HCT116 (cell line): ENCODE data around the gene TIAM1. TPM values are rescaled to one million over a fixed set of nuclear protein-coding genes. Genes with fewer than 3 reads are reported as not detected.

Experiments
- ATAC-seq: fragments of 200-7000 bp; cut with Tn5 transposase; 2 replicates; pipeline ENCODE4 v1.9.1; 2020; ENCODE audit warnings: mild to moderate bottlenecking, moderate library complexity
- BruUV-seq: library from RNA; stranded (reverse); fragments of 400-500 nt; replicated peaks from 2 replicates; lab custom pipeline; 2021; lab: Mats Ljungman, UMichigan
- CTCF ChIA-PET: fragments of 300-600 bp; sonication (Branson Sonifier 250); formaldehyde crosslinking; loops from one replicate; lab custom pipeline; 2021; ENCODE audit warnings: antibody characterized with exemption; lab: Charles Lee
- POLR2A ChIA-PET: fragments of 300-600, 350-600 bp; sonication (Branson Sonifier 250); formaldehyde crosslinking; loops from one replicate; lab custom pipeline; 2021; ENCODE audit warnings: antibody characterized with exemption; lab: Charles Lee
- RAD21 ChIA-PET, 2 experiments: fragments of 300-600 bp; sonication (Branson Sonifier 250); formaldehyde crosslinking; loops; one replicate each; lab custom pipeline; 2023; ENCODE audit warnings: low total read pairs in 2 of 2; ENCODE audit not compliant: uncharacterized antibody in 2 of 2, unreplicated experiment in 2 of 2, low non-redundant PET in 1 of 2; lab: Charles Lee
- DNase-seq: peaks from one replicate; pipeline ENCODE4 v3.0.0-alpha.2; 2010; ENCODE audit warnings: low read depth, low spot score
- H2AFZ ChIP-seq: fragments of 200-600 bp; shearing (Covaris generic), sonication (generic); 2 replicates; pipeline ENCODE4 v1.6.1; 2017; ENCODE audit warnings: low read depth, mixed run types, mixed read lengths, antibody characterized with exemption, low read length; ENCODE audit not compliant: poor library complexity, severe bottlenecking
- H3K27ac ChIP-seq: 2 replicates; pipeline ENCODE4 v1.5.1; 2012; ENCODE audit warnings: low read depth, low read length
- H3K27me3 ChIP-seq: fragments of 200-600 bp; sonication (generic); 2 replicates; pipeline ENCODE4 v1.6.1; 2016; ENCODE audit warnings: mixed run types, low read length, mixed read lengths; ENCODE audit not compliant: insufficient read depth
- H3K36me3 ChIP-seq, 2 experiments: fragments of 200-500 bp in 1 of 2; fragments of 200-600 bp in 1 of 2; sonication (Bioruptor generic) in 1 of 2; sonication (generic) in 1 of 2; 2 replicates each; pipeline versions ENCODE4 v1.5.1 to v1.6.1; 2014 to 2016; ENCODE audit warnings: low read length in 2 of 2, inconsistent platforms in 1 of 2, mixed read lengths in 1 of 2, mixed run types in 1 of 2; ENCODE audit not compliant: insufficient read depth in 2 of 2, control insufficient read depth in 1 of 2
- H3K4me1 ChIP-seq, 2 experiments: fragments of 200-600 bp in 1 of 2; sonication (generic) in 1 of 2; 2 replicates each; pipeline versions ENCODE4 v1.5.1 to v1.6.1; 2012 to 2017; ENCODE audit warnings: low read length in 2 of 2, inconsistent platforms in 1 of 2, mild to moderate bottlenecking in 1 of 2, mixed read lengths in 1 of 2, mixed run types in 1 of 2, moderate library complexity in 1 of 2; ENCODE audit not compliant: insufficient read depth in 2 of 2, control insufficient read depth in 1 of 2
- H3K4me2 ChIP-seq: fragments of 200-600 bp; sonication (generic); 2 replicates; pipeline ENCODE4 v1.6.1; 2017; ENCODE audit warnings: mixed run types, low read length, mixed read lengths
- H3K4me3 ChIP-seq, 2 experiments: fragments of 200-600 bp in 1 of 2; sonication (generic) in 1 of 2; replicated peaks in 1 of 2; 2 replicates each; pipeline ENCODE4 v1.5.1; 2011 to 2016; ENCODE audit warnings: low read length in 2 of 2, control low read depth in 1 of 2, low read depth in 1 of 2, mild to moderate bottlenecking in 1 of 2, mixed read lengths in 1 of 2, mixed run types in 1 of 2
- H3K79me2 ChIP-seq: fragments of 200-600 bp; sonication (generic); 2 replicates; pipeline ENCODE4 v1.6.1; 2017; ENCODE audit warnings: mild to moderate bottlenecking, mixed run types, low read length, moderate library complexity, mixed read lengths; ENCODE audit not compliant: insufficient read depth
- H3K9ac ChIP-seq: fragments of 200-600 bp; sonication (generic); 2 replicates; pipeline ENCODE4 v1.6.1; 2016; ENCODE audit warnings: low read length, mixed read lengths
- H3K9me2 ChIP-seq: fragments of 200-600 bp; sonication (generic), shearing (Covaris generic); 2 replicates; pipeline ENCODE4 v1.6.1; 2017; ENCODE audit warnings: mixed run types, mild to moderate bottlenecking, moderate library complexity; ENCODE audit not compliant: insufficient read depth
- H3K9me3 ChIP-seq, 2 experiments: fragments of 200-500 bp in 1 of 2; fragments of 200-600 bp in 1 of 2; sonication (Bioruptor generic) in 1 of 2; sonication (generic) in 1 of 2; 2 replicates each; pipeline ENCODE4 v1.6.1; 2014 to 2017; ENCODE audit warnings: low read length in 2 of 2, mixed read lengths in 2 of 2, inconsistent platforms in 1 of 2, low read depth in 1 of 2, mild to moderate bottlenecking in 1 of 2, mixed run types in 1 of 2, moderate library complexity in 1 of 2; ENCODE audit not compliant: control insufficient read depth in 1 of 2, insufficient read depth in 1 of 2
- H4K20me1 ChIP-seq: fragments of 200-600 bp; sonication (generic), shearing (Covaris generic); 2 replicates; pipeline ENCODE4 v1.6.1; 2017; ENCODE audit warnings: mixed run types, mild to moderate bottlenecking, moderate library complexity; ENCODE audit not compliant: insufficient read depth
- CBX3 ChIP-seq: IDR thresholded peaks from 2 replicates; pipeline ENCODE4 v1.6.1; 2012; ENCODE audit warnings: low read depth
- CEBPB ChIP-seq: IDR thresholded peaks from 2 replicates; pipeline ENCODE4 v1.6.1; 2012; ENCODE audit warnings: low read depth
- CTCF ChIP-seq, 3 experiments: fragments of 200-600 bp in 1 of 3; sonication (generic) in 1 of 3; IDR thresholded peaks in 2 of 3; conservative IDR thresholded peaks in 1 of 3; 2 replicates each; pipeline ENCODE4 v1.5.1; 2012 to 2017; ENCODE audit warnings: low read depth in 2 of 3, low read length in 2 of 3, antibody characterized with exemption in 1 of 3, borderline replicate concordance in 1 of 3, control low read depth in 1 of 3, mild to moderate bottlenecking in 1 of 3, mixed read lengths in 1 of 3, mixed run types in 1 of 3, moderate library complexity in 1 of 3; ENCODE audit not compliant: insufficient read depth in 1 of 3
- EGR1 ChIP-seq: IDR thresholded peaks from 2 replicates; pipeline ENCODE4 v1.6.1; 2012; ENCODE audit warnings: low read depth
- EZH2 ChIP-seq: fragments of 200-600 bp; sonication (generic); IDR thresholded peaks from 2 replicates; pipeline ENCODE4 v1.6.1; 2017; ENCODE audit warnings: antibody characterized with exemption, mixed run types
- EZH2phosphoT487 ChIP-seq: fragments of 200-600 bp; IDR thresholded peaks from 2 replicates; pipeline ENCODE4 v1.6.1; 2018; ENCODE audit warnings: antibody characterized with exemption, borderline replicate concordance
- POLR2A ChIP-seq: IDR thresholded peaks from 2 replicates; pipeline ENCODE4 v1.7.0; 2011; ENCODE audit warnings: borderline replicate concordance; ENCODE audit not compliant: insufficient read depth, insufficient read length; ENCODE audit errors: extremely low read depth
- POLR2AphosphoS5 ChIP-seq: IDR thresholded peaks from 2 replicates; pipeline ENCODE4 v1.6.1; 2011; ENCODE audit warnings: mild to moderate bottlenecking, low read depth, low read length, moderate library complexity
- REST ChIP-seq: IDR thresholded peaks from 2 replicates; pipeline ENCODE4 v1.6.1; 2012; ENCODE audit warnings: low read depth
- SIN3A ChIP-seq: IDR thresholded peaks from 2 replicates; pipeline ENCODE4 v1.6.1; 2012; ENCODE audit warnings: low read depth
- SRF ChIP-seq: IDR thresholded peaks from 2 replicates; pipeline ENCODE4 v1.6.1; 2012; ENCODE audit warnings: low read depth
- YY1 ChIP-seq: IDR thresholded peaks from 2 replicates; pipeline ENCODE4 v1.6.1; 2011; ENCODE audit warnings: low read length, low read depth, moderate library complexity, mild to moderate bottlenecking; ENCODE audit not compliant: insufficient replicate concordance; ENCODE audit errors: extremely low read depth
- ZBTB33 ChIP-seq: IDR thresholded peaks from 2 replicates; pipeline ENCODE4 v1.6.1; 2011; ENCODE audit warnings: mild to moderate bottlenecking, low read length, moderate library complexity; ENCODE audit not compliant: insufficient replicate concordance; ENCODE audit errors: extremely low read depth
- ZFX ChIP-seq: fragments of 450-650 bp; IDR thresholded peaks from 2 replicates; pipeline ENCODE4 v1.6.1; 2017
- intact Hi-C: fragments of 100-400 bp; cut with micrococcal nuclease; formaldehyde crosslinking; loops from 2 replicates; pipeline ENCODE4 v1.10.0; 2022
- total RNA-seq: library from RNA; stranded (reverse); gene quantifications from one replicate; pipeline ENCODE4 v1.2.1, GENCODE V29; 2021; ENCODE audit not compliant: unreplicated experiment

The TIAM1 gene
- total RNA-seq, 1 experiment from 2014 or later, result 47.8 TPM

- H3K4me1 ChIP-seq, result no peaks in the 10 kb centered on the region
- no peak overlapping the region for H3K4me3 ChIP-seq
- no peaks in the 10 kb centered on the region for H4K20me1 ChIP-seq
- ChIA-PET POLR2A (no interaction called here), CTCF (no interaction called here), RAD21 (no interaction called here)
- no peak overlapping the region for H2AFZ ChIP-seq
- H3K27me3 ChIP-seq, result no peaks in the 10 kb centered on the region
- BruUV-seq, result no TSS peak
- H3K36me3 ChIP-seq, result peaks cover 0 to 4% of the 10 kb centered on the region in 2 experiments; a peak in 2 of 4 replicates
- no peak overlapping the region for H3K27ac ChIP-seq
- H3K4me2 ChIP-seq, result no peak overlapping the region
- ATAC-seq (no peak), DNase-seq (no peak)
- TF ChIP-seq EGR1 (no peak), CBX3 (no peak), POLR2A (no peak), REST (no peak), CTCF (IDR thresholded peaks at IDR 0.05 in 2 of 3, conservative IDR thresholded peaks at IDR 0.05 in 1 of 3; ENCODE audit: borderline replicate concordance in 1 of 3, insufficient read depth in 1 of 3, low read depth in 2 of 3, low read length in 2 of 3) (no peak), SIN3A (no peak), EZH2phosphoT487 (no peak), ZBTB33 (no peak), YY1 (no peak), EZH2 (no peak), SRF (no peak), CEBPB (no peak), POLR2AphosphoS5 (no peak), ZFX (no peak)
- H3K9me3 ChIP-seq, result no peaks in the 10 kb centered on the region
- H3K9me2 ChIP-seq, result no peaks in the 10 kb centered on the region
- H3K79me2 ChIP-seq, result no peaks in the 10 kb centered on the region
- intact Hi-C loops, result no loop called here
- H3K9ac ChIP-seq, result no peak overlapping the region
Measured at GRCh38 chr21:31133243-31133830, 210.7 kb downstream of the TIAM1 start.
